ENCODE results near the gene MRO.

DNA sequence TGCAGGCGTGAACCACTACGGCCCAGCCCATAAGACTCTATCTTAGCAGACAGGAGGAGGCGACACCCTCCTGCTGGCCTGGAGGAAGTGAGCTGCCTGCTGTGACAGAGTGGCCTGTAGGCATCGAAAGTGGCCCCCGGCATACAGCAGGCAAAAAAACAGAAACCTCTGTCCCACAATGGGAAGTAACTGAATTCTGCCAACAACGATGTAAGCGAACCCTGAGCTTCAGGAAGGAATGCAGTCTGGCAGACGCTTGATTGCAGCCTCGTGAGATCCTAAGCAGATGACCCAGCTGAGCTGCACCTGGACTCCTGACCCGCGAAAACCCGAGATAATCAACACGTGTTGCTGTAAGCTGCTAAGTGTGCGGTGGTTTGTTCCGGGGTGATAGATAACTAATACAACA is 13.6 kb downstream of the MRO start:
- TF ChIP-seq TAF1 (IDR thresholded peaks at IDR 0.05; ENCODE audit: borderline replicate concordance, low read depth, low read length), result no peak
- no peak for TF ChIP-seq POLR2AphosphoS5 (IDR thresholded peaks at IDR 0.05; ENCODE audit: low read depth, low read length)
- no peak for TF ChIP-seq POLR2A (IDR thresholded peaks at IDR 0.05; ENCODE audit: low read depth, low read length)
